GM21367 (cell line): Measurements from ENCODE around the gene DLG2.
"Not testable (repeated sequence)": the region's sequence is repeated elsewhere in the genome, so short reads cannot be mapped to it uniquely, and the experiment has no call there.

Experiments used
- ATAC-seq: cut with Tn5 transposase; IDR thresholded peaks from one replicate; pipeline ENCODE4 v1.9.1; 2021; ENCODE audit not compliant: unreplicated experiment

DLG2 gene

GRCh38 chr11:85627332-85627997 is at the start of gene DLG2:
Gene DLG2, minus strand, starts transcription at chr11:85627344.
- ATAC-seq, result no peak

- no peak for ATAC-seq
Observed at GRCh38 chr11:85673393-85673792, 46.2 kb upstream of the DLG2 start.

- ATAC-seq, result no peak
Observed at GRCh38 chr11:85672105-85672902, 45.2 kb upstream of the DLG2 start.

- ATAC-seq, result not testable (repeated sequence)
Observed at GRCh38 chr11:85670949-85671663, 44.0 kb upstream of the DLG2 start.

- ATAC-seq, result no peak
Observed at GRCh38 chr11:85668157-85668556, 41.0 kb upstream of the DLG2 start.

- no peak for ATAC-seq
Observed at GRCh38 chr11:85666687-85667086, 39.5 kb upstream of the DLG2 start.

GRCh38 chr11:85665733-85666132 is 38.6 kb upstream of the DLG2 start:
- no peak for ATAC-seq

- peak; percentile 93 for ATAC-seq
Observed at GRCh38 chr11:85664615-85665481, 37.7 kb upstream of the DLG2 start, which contains the start of gene CREBZF. Gene CREBZF, minus strand, starts transcription at chr11:85665129. Its CDS starts 254 bp downstream, at chr11:85664875.

GRCh38 chr11:85663753-85664614 is 36.8 kb upstream of the DLG2 start:
- peak; percentile 58 for ATAC-seq

- ATAC-seq, result no peak
Observed at GRCh38 chr11:85663080-85663752, 36.1 kb upstream of the DLG2 start.

GRCh38 chr11:85661972-85662664 is 35.0 kb upstream of the DLG2 start:
- ATAC-seq, result no peak

GRCh38 chr11:85658180-85658579 is 31.0 kb upstream of the DLG2 start:
- no peak for ATAC-seq

GRCh38 chr11:85656777-85657176 is 29.6 kb upstream of the DLG2 start:
- no peak for ATAC-seq

- not testable (repeated sequence) for ATAC-seq
Observed at GRCh38 chr11:85654343-85654742, 27.2 kb upstream of the DLG2 start.

GRCh38 chr11:85652786-85653447 is 25.8 kb upstream of the DLG2 start:
- no peak for ATAC-seq

- no peak for ATAC-seq
Observed at GRCh38 chr11:85651118-85651517, 24.0 kb upstream of the DLG2 start.

GRCh38 chr11:85647604-85648299 is 20.6 kb upstream of the DLG2 start, which contains the start of gene TMEM126A:
Gene TMEM126A, plus strand, starts transcription at chr11:85647967. Its CDS starts 2,289 bp downstream, at chr11:85650256.
- peak; percentile 98 for ATAC-seq
